CD4-positive, alpha-beta T cell (primary cell): ENCODE results near the gene ZNF699. TPM values are rescaled to one million over a fixed set of nuclear protein-coding genes. Genes with fewer than 3 reads are reported as not detected.

ENCODE experiments used
- ATAC-seq: fragments of 200-7000 bp; cut with Tn5 transposase; one replicate; pipeline ENCODE4 v1.10.0; 2022; ENCODE audit warnings: mild to moderate bottlenecking; ENCODE audit not compliant: poor library complexity
- CTCF ChIA-PET: fragments of 350-600 bp; sonication (Branson Sonifier 250); formaldehyde crosslinking; loops from one replicate; lab custom pipeline; 2021; ENCODE audit warnings: antibody characterized with exemption, inconsistent platforms; lab: Charles Lee
- POLR2A ChIA-PET: fragments of 350-600 bp; sonication (Branson Sonifier 250); formaldehyde crosslinking; loops from one replicate; lab custom pipeline; 2021; ENCODE audit warnings: antibody characterized with exemption, inconsistent platforms; lab: Charles Lee
- DNase-seq, 14 experiments: peaks; one replicate each; pipeline ENCODE4 v3.0.0-alpha.2; 2013 to 2020; ENCODE audit warnings: mixed read lengths in 2 of 14
- H3K27ac ChIP-seq, 2 donors: one replicate each; pipeline versions ENCODE4 v1.5.1 to v1.7.0; 2013; ENCODE audit warnings: low read length in 2 of 2, low read depth in 1 of 2, mild to moderate bottlenecking in 1 of 2
- H3K27me3 ChIP-seq, 2 experiments: 1 replicate in 1 of 2; 2 replicates in 1 of 2; pipeline versions ENCODE4 v1.6.1 to v1.7.0; 2013; ENCODE audit warnings: low read length in 2 of 2, control low read depth in 1 of 2, mild to moderate bottlenecking in 1 of 2, moderate library complexity in 1 of 2; ENCODE audit not compliant: insufficient read depth in 2 of 2, control insufficient read depth in 1 of 2
- H3K36me3 ChIP-seq: one replicate; pipeline ENCODE4 v1.6.1; 2013; ENCODE audit warnings: low read length, control low read depth; ENCODE audit not compliant: insufficient read depth
- H3K4me1 ChIP-seq: one replicate; pipeline ENCODE4 v1.6.1; 2013; ENCODE audit warnings: low read length, control low read depth; ENCODE audit not compliant: insufficient read depth
- H3K4me3 ChIP-seq: one replicate; pipeline ENCODE4 v1.5.1; 2013; ENCODE audit warnings: mild to moderate bottlenecking, low read length, moderate library complexity
- H3K9me3 ChIP-seq, 2 experiments: 1 replicate in 1 of 2; 2 replicates in 1 of 2; pipeline versions ENCODE4 v1.6.1 to v1.7.0; 2013; ENCODE audit warnings: low read length in 2 of 2, mild to moderate bottlenecking in 2 of 2, control low read depth in 1 of 2, moderate library complexity in 1 of 2; ENCODE audit not compliant: control insufficient read depth in 1 of 2, insufficient read depth in 1 of 2
- H3K27ac Mint-ChIP-seq: one replicate; pipeline ENCODE4 v1.8.0; 2020; ENCODE audit warnings: mixed read lengths
- H3K27me3 Mint-ChIP-seq: one replicate; pipeline ENCODE4 v1.8.0; 2021; ENCODE audit warnings: mixed read lengths
- H3K36me3 Mint-ChIP-seq: one replicate; pipeline ENCODE4 v1.8.0; 2021; ENCODE audit warnings: low read depth, mixed read lengths
- H3K4me1 Mint-ChIP-seq: one replicate; pipeline ENCODE4 v1.8.0; 2021; ENCODE audit warnings: low read depth, mixed read lengths
- H3K4me3 Mint-ChIP-seq: one replicate; pipeline ENCODE4 v1.8.0; 2020; ENCODE audit warnings: mild to moderate bottlenecking, mixed read lengths
- H3K9me3 Mint-ChIP-seq: one replicate; pipeline ENCODE4 v1.8.0; 2020; ENCODE audit warnings: mixed read lengths
- intact Hi-C, 2 experiments: fragments of 100-400 bp; cut with DNase I in 1 of 2; cut with micrococcal nuclease in 1 of 2; formaldehyde crosslinking; loops; one replicate each; pipeline versions ENCODE4 v1.15.1 to v1.9.0; 2023 to 2025; cut with DNase I, micrococcal nuclease
- total RNA-seq, 174 experiments: library from RNA in 2 of 174; stranded (reverse) in 2 of 174; gene quantifications; one replicate each; pipeline ENCODE4 v1.2.3 and lab custom pipeline; 2021 to 2026
- TF ChIP-seq, protein P1 (sequence below): fragments of 200-600 bp; IDR thresholded peaks from one replicate; pipeline ENCODE4 v1.8.0; 2022; ENCODE audit warnings: antibody characterized with exemption, mild to moderate bottlenecking

ZNF699 gene
- total RNA-seq, 2 experiments from 2014 or later = 13.4 to 14.2 TPM

DNA sequence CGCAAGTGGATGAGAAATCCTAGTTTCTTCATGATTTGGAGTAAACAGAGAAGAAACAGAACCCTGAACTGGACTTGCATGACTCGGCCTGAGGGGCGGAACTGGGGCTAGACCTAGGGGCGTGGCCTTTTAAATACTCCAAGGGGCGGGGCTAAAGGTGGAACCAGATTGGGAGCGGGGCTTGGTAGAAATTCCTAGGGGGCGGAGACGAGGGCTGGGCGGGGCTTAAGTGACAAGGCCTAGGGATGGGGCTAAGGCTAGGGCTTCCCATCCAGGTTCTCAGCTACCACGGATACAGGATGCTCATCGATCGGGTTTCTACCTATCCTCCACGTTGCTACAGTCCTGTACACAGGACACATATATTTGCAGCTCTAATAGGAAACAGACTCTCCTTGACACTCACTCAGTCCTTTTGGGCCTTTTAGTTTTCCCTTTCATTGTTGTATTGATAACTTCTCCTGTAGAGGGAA lies 372 bp upstream of the ZNF699 start:
- CTCF ChIA-PET = interaction anchor here (0.8 to 3.6 kb wide), 2 partner anchors 13 to 277 kb away, joined by 4 to 18 read pairs; partner anchors contain the start of gene ZNF559
- peak in 1 of 14 experiments; percentile 88 for DNase-seq
- peaks cover 4% of the 10 kb centered on the region for H3K36me3 ChIP-seq
- intact Hi-C loops = loop anchor here (1.0 to 10.0 kb wide), 9 partner anchors 12 to 483 kb away; partner anchors contain the start of genes MBD3L1 (in 1 of the 2), ZNF266 (in 1 of the 2), ZNF317 (in 1 of the 2) and ZNF558 (in 1 of the 2)
- peaks cover 3% of the 10 kb centered on the region for H3K9me3 Mint-ChIP-seq
- peaks cover 24 to 42% of the 10 kb centered on the region in 2 experiments for H3K9me3 ChIP-seq
- TF ChIP-seq, protein P1, sequence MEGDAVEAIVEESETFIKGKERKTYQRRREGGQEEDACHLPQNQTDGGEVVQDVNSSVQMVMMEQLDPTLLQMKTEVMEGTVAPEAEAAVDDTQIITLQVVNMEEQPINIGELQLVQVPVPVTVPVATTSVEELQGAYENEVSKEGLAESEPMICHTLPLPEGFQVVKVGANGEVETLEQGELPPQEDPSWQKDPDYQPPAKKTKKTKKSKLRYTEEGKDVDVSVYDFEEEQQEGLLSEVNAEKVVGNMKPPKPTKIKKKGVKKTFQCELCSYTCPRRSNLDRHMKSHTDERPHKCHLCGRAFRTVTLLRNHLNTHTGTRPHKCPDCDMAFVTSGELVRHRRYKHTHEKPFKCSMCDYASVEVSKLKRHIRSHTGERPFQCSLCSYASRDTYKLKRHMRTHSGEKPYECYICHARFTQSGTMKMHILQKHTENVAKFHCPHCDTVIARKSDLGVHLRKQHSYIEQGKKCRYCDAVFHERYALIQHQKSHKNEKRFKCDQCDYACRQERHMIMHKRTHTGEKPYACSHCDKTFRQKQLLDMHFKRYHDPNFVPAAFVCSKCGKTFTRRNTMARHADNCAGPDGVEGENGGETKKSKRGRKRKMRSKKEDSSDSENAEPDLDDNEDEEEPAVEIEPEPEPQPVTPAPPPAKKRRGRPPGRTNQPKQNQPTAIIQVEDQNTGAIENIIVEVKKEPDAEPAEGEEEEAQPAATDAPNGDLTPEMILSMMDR = no peak
- H3K36me3 Mint-ChIP-seq = peaks cover 46% of the 10 kb centered on the region
- H3K27ac Mint-ChIP-seq = peak overlapping the region; percentile 94
- H3K27ac ChIP-seq = peak overlapping the region; percentile 74 to 87
- POLR2A ChIA-PET = interaction anchor here (1.0 to 3.0 kb wide), 5 partner anchors 12 to 125 kb away, joined by 3 to 23 read pairs (median 5); partner anchors contain the start of genes ZNF266 and ZNF559
- H3K27me3 ChIP-seq = no peaks in the 10 kb centered on the region
- H3K4me3 ChIP-seq = peak overlapping the region; percentile 94
- peaks cover 34% of the 10 kb centered on the region for H3K4me1 Mint-ChIP-seq
- H3K4me1 ChIP-seq = peaks cover 27% of the 10 kb centered on the region
- peak; percentile 57 for ATAC-seq
- peak overlapping the region; percentile 95 for H3K4me3 Mint-ChIP-seq
- H3K27me3 Mint-ChIP-seq = no peaks in the 10 kb centered on the region

DNA sequence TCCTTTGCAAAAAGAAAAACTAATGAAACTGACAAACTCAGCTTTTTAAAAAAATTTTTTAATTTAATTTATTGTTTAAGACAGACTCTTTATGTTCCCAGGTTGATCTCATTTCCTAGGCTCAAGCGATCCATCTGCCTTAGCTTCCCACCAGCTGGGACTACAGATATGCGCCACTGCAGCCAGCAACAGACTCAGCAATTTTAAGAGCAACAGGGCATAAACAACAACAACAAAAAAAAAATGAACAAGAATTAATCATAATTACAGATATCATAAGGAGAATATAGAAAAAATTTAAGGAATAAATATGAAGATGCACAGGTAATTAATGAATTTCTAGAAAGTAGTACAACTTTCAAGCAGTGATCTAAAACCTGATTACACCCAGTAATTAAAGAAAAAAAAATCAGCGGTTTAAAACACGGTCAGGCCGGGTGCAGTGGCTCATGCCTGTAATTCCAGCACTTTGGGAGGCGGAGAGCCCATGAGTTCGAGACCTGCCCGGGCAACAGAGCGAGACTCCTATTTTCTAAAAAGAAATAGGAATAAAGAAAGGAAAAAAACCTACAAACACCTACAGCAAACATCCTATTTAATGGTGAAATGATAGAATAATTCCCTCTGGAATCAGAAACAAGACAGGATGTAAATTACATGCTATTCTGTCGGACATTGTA lies 1.4 kb downstream of the ZNF699 start:
- peaks cover 21% of the 10 kb centered on the region for H3K36me3 ChIP-seq
- CTCF ChIA-PET = interaction anchor here (3.6 kb wide), 1 partner anchor 15 kb away, joined by 18 read pairs; the partner anchor contains the start of gene ZNF559
- ATAC-seq = no peak
- no peaks in the 10 kb centered on the region for H3K27me3 Mint-ChIP-seq
- H3K27ac ChIP-seq = no peak overlapping the region
- TF ChIP-seq, protein P1 = no peak
- peaks cover 5% of the 10 kb centered on the region for H3K9me3 Mint-ChIP-seq
- H3K4me3 ChIP-seq = peak overlapping the region; percentile 94
- H3K36me3 Mint-ChIP-seq = peaks cover 64% of the 10 kb centered on the region
- no peak for DNase-seq
- H3K4me1 Mint-ChIP-seq = peaks cover 34% of the 10 kb centered on the region
- intact Hi-C loops = loop anchor here in 1 of 2 experiments (5.0 kb wide), 2 partner anchors 34 to 166 kb away; partner anchors contain the start of gene ZNF317
- H3K4me1 ChIP-seq = peaks cover 27% of the 10 kb centered on the region
- peak overlapping the region; percentile 94 for H3K27ac Mint-ChIP-seq
- H3K9me3 ChIP-seq = peaks cover 31 to 50% of the 10 kb centered on the region in 2 experiments
- H3K4me3 Mint-ChIP-seq = peak overlapping the region; percentile 95
- POLR2A ChIA-PET = interaction anchor here (0.9 to 1.0 kb wide), 2 partner anchors 15 to 23 kb away, joined by 3 to 4 read pairs; no protein-coding TSS in a partner anchor
- no peaks in the 10 kb centered on the region for H3K27me3 ChIP-seq

DNA sequence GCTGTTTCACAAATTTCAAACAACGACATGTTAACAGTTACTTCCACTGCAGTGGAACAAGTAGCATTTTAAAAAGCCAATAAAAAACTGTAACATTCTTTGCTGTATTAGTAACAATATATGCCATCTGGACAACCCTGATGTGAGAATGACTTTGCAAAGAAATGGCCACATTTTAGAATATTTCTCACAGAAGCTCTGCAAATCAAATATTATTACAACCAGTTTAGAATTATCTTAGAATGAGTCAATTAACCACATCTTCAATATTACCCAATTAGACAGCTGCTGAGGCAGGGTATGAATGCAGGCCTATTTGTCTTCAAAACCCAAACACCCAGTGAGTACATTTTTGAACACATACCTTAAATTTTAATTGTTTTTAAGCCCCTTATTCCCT lies 3.2 kb downstream of the ZNF699 start:
- ATAC-seq (no peak), DNase-seq (no peak)
- TF ChIP-seq, protein P1 = no peak
- CTCF ChIA-PET = no interaction called here
- Histone ChIP-seq H3K4me1 (peaks cover 24% of the 10 kb centered on the region), H3K27ac (no peak overlapping the region), H3K36me3 (peaks cover 39% of the 10 kb centered on the region), H3K9me3 (peaks cover 48 to 51% of the 10 kb centered on the region in 2 experiments), H3K27me3 (no peaks in the 10 kb centered on the region), H3K4me3 (no peak overlapping the region)
- Mint-ChIP-seq H3K36me3 (peaks cover 82% of the 10 kb centered on the region), H3K9me3 (peaks cover 12% of the 10 kb centered on the region), H3K27me3 (no peaks in the 10 kb centered on the region), H3K4me1 (peaks cover 34% of the 10 kb centered on the region), H3K4me3 (no peak overlapping the region), H3K27ac (peak overlapping the region; percentile 41)
- intact Hi-C loops = loop anchor here in 1 of 2 experiments (5.0 kb wide), 2 partner anchors 36 to 164 kb away; partner anchors contain the start of gene ZNF317
- POLR2A ChIA-PET = interaction anchor here (0.6 kb wide), 1 partner anchor 233 kb away, joined by 3 read pairs; no protein-coding TSS in a partner anchor
